Stimulated activated CD4-positive, alpha-beta T cell treated with anti-CD3 and anti-CD28 coated beads, Interleukin-1b, Interleukin-23, amount 100 ng/mL, for 1 hour (primary cell): ENCODE data around the gene NUDCD3.

Experiments
- DNase-seq, 2 donors: peaks; one replicate each; pipeline ENCODE4 v3.0.0-alpha.2; 2020; ENCODE audit warnings: low read depth in 2 of 2

NUDCD3 gene

DNA sequence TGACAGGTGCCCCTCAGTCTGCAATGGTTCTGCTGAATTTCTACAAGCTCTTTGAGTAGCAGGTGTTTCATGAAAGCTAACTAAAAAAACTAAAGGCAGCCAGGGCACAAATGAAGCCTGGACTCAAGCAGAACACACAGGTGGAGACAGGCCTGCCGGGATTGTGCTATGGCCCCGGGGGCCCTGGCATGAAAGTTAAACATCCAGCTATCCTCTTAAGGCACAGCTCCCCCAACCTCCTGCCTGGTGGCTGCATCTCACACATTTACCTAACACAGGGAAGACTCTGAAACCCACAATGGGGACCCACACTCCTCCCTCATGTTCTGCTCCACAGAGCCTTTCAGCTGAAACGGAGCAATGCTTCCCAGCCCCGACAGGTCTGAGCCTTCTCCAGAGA, 88.8 kb downstream of the NUDCD3 start:
- no peak for DNase-seq

DNA sequence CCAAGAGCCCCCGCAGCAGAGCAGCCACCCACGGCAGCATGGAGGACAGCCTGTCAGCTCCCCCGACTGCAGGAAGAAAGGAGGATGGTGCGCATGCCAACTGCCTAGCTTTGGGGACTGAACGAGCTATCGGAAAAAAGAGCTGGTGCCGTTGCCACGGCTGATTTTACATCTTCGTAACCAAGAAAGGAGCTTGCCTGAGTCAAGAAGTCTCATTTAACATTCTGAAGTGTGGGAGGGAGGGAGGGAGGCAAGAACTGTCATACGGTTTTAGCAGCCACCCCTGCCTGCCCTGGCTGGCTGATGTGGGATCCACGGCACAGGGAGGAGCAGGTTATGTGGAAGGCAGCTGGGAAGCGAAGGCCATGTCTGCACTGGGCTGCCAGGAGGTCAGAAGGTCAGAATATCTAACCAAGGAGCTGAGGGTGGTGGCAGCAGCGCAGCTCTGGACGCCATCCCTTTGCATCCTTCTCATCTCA, 90.4 kb downstream of the NUDCD3 start:
- DNase-seq = no peak

DNA sequence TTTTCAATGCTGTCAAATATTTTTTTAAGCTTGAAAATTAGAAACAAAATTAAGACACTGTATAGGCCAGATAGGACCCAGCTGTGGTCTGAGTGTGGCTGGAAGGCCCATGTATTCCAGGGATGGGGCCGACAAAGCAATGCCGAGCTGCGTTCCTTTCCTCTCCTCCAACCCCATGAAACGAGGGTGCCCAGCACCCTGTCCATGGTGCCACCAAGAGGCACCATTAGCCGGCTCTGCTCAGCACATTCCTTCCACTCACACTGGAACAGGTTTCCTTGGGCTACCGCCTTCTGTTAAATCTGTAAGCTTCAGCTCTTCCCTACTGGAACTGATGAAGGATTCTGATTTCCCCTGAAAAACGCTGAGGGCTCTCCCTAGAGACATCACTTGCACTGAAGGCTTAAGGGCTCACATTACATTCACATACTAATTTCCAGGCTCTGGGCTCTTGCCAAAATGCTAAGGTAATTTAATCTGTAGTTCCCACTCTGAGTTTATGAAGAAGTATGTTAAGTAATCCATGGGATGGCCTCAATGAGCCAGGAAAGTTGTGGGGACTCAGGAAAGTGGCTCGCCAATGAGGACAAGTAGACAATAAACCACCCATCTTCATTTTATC, 91.4 kb downstream of the NUDCD3 start:
- no peak for DNase-seq

DNA sequence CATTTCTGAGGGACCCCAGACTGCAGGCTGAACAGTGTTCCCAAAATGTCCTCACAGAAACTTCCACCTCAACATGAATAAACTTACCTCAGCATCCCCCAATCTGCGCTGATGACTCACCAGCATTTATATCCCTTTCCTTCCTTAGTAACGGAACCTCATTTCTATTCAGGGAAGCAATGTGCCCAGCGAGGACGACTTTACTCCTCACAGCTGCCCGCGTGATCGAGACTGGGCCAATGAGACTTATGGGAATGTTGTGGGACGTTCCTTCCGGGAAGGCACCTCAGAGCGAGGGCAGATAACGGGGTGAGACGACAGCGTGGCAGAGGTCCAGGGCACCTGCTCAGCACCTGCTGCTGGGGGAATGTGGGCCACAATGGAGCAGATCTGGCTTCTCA, 91.9 kb downstream of the NUDCD3 start:
- DNase-seq = no peak

DNA sequence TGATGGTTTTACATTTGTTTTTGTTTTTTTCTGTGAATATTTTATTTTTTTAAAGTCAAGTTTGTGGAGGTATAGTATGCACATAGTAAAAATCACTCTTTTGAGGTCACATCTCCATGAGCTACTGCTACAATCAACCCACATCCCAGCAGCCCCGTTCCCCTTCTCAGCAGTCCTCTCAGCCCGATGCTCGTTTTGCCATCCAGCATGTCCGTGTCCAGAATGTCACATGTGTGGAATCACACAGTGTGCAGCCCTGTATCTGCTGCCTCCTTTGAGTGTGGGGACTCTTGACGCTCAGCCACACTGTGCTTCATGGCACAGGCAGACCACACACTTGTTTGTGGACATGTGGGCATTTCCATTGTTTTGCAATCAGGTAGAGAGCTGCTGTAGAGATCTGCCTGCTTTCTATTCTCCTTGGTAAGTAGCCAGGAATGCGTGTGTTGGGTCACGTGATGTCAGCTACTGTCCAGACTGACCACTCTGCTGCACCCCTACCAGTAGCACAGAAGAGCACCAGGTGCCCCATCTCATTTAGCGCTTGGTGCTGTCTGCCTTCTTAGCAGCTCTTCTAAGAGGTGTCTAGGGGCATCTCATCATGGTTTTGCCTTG, 93.4 kb downstream of the NUDCD3 start:
- DNase-seq = no peak

DNA sequence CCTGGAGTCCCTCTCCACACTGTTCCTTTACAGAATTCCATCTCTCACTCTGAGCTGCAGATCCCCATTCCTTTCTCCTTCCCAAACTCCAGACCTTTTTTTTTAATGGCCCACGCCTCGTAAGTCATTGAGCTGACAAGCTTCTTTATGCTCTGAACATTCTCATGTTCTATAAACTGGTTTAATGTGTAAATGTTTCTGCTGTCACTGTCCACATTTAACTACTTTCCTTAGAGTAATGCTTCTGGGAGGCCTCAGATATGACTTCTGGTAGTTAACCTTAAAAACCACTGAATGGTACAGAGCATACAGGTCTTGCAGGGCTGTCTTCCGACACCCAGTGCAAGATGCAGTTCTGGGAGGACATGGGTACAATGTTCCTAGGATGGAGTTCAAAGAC, 94.0 kb downstream of the NUDCD3 start:
- DNase-seq = no peak

DNA sequence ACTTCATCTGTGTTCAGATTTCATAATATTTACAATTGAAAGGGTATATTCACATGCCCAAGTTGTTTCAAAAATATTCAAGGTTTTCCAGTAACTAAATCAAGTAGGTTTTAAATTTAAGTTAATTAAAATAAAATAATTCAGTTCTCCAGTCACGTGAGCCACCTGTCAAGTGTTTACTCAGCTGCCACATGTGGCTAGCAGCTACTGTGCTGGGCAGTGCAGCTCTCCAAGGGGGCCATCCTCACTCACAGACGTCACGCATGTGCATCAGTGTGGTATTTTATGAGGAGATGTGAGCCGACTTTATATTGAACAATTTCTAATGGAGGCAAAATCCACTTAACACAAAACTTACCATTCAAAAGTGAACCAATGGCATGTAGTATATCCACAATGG, 95.4 kb downstream of the NUDCD3 start:
- DNase-seq = no peak

DNA sequence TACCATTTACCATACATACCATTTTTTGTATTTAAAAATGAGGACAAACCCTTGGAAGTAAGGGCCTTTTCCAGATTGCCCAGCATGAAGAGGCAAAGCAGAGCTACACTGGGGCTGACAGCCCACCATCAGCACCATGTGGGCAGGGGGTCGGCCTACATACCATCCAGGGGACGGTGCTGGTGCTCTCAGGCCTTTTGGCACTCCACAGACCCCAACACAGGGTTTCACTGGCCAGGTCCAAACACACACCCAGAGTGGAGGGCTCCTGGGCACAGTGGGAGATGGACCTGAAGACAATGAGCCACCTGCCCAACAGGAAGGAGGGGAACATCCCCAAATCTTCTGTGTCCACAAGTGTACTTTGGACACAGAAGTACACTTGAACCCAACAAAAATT, 95.8 kb downstream of the NUDCD3 start:
- no peak for DNase-seq

DNA sequence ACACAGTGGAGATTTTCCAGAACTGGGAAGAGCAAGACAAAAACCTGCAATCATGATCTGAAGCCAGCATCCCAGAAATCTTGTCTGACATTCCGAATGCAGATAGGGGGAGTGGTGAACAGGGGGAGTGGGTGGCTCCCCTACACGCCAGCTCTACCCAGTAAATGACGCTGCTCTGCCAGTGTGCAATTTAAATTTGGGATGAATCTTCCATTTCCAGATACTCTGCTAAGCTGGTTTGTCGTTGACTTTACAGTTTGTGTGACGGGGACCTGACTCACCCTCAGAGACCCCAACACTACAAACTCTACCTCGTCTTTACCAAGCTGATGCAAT, 96.4 kb downstream of the NUDCD3 start:
- no peak for DNase-seq

DNA sequence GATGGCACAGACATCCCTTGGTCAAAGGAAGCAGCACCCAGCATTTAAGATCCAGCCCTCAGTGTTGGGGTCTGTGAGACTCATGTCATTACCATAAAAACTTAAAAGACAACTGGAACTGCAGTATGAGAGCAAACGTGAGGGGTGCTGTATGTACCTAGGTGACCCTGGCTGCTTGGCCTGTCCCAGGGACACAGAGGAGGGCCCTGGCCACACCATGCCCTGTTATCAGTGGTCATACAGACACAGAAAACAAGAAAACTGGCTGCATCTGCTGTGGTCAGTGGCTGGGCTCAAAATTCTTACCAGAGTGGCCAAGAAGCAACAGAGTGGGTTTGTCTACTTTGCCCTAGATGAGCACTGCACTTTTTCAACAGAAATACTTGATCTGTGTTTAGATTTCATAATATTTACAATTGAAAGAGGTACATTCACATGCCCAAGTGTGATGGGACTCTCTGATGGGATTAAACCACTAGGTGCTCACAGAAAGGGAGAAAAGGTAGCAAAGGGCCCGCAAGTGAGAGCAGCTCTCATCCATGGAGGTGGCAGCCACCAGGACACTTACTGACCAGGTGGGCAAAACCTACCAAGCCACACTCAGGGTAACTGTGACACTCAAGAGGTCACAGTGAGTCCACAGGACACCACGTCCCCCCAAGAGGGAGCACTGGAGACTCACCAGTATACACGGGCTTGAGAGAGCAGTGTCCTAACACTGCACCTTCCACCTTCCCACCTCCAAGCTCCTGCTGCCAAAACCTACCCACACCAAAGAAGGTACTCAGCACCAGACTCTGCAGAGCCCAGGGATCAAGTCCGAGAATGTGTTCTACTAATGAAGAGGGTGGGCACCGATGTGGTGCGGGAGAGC, 97.0 kb downstream of the NUDCD3 start:
- no peak for DNase-seq

DNA sequence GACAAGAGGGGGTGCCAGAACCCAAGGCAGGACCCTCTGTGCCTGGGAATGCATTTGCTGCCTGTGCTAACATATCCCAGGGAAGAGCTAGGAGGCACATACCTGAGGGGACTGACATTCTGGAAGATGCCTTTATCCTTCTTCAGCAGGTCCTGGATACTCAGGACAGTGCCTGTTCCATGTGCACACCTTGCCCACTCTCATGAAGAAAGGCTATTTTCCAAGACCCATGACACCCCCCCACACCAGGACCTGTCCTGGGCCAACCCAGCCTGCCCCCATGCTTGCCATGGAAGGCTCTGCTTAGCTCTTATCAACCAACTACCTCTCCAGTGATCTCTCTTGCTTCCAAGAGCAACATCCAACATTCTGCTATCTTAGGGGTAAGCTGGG, 97.8 kb downstream of the NUDCD3 start:
- no peak for DNase-seq

DNA sequence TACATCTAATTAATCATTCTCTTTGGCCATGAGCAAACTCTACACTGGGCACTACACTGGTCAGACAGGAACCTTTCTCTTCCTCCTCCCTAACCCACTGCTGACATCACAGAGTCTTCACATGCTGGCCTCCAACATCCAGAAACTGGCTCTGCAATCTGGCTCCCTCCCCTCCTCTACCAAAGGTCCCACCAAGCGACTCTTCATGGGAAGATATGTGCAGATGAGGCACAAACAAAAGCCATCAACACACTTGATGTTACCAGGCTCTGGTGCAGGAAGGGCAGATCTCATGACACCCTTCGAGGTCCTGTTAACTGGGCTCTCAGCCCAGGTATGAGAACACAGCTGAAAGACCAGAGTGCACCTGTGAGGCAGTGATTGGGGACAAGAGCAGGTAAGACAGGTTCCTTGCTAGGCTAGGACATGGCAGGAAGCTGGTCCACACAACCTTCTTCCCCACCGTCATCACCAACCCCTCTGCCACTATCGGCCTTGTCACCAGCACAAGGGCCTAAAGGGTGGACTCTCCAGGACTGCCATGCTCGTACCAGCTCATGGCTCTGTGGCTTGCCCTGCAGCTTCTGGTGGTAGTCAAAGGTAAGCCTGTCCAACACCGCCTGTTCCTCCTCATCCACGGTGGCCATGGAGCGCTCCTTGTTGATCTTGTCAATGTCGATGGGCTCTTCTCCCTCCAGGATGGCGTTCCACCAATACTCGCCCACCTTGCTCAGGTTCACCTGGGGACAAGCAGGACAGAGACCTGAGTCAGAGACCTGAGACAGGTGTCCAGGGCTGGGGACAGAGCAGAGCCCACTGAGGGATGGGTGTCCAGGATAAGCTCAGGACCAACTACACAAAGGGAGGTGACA, 98.5 kb downstream of the NUDCD3 start:
- DNase-seq = no peak

DNA sequence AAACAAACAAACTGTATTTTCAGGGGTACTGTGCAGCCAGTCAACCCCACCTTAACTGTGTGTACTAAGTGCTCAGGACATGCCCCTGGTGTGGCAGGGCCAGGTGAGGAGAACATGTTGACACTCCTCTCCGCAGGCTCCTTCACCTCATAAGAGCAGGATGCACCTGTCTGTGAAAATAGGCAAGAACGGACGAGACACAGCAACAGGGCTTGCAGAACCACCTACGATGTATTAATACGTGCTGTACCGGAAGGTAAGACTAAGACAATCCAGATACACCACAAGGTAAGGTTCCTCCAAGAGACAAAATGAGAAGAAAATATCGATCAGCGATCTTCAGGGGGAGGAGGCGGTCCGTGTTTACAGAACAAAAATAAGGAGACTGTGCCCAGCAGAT, 99.3 kb downstream of the NUDCD3 start:
- DNase-seq = no peak

DNA sequence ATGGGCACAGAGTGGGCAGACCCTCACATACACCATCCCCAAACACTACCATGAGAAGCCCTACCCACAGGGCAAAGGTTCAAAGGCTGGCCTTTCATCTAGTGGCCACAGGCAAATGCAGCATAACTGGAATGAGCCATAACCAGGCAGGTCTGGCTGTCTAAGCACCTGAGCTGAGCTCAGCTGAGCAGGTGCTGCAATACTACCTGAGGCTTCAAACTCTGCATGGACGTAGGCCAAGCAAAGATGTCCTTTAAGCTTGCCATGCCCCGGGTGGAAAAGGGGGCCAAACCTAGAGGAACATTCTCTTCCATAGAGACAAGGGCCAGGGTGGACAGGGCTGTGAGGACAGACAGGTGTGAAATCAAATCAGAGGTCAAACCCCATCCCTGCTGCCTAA, 99.8 kb downstream of the NUDCD3 start:
- no peak for DNase-seq

DNA sequence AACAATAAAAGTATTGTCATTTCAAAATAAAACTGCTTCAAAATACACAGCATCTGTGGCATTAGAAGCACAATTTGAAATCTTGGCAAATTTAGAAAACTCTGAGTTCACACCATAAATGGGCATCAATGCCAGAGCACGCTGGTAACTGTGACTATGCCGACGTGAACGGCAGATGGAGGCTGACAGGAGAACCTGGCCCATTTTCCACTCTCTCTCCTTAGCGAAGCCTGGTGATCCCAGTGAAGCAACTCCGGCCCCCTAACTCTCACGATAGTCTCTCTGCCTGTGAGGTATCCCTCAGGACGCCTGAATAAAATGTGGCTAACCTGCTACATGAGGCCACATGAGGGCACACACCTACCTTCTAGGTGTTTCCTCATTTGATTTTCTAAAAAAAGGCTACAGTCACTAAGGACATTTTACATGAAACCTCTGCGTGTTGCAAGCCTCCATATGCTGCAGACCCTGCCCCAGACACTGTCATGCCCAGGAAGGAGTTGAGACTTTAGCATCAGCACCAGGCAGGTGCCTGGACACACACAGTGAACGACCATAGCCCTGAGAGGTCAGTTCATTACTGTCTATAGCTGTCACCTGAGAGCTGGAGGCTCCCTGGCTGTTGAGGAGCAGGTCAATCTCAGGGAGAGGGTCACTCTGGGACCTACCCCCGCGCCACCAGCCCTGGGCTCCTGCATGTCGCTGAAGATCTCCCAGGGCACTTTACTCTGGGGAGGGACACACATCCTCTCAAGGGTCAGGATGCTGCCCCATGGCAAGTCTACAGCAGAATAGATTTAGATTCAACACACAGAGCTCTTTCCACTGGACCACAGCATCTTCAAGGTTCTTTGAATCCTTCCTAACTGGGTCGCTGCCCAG, 102.1 kb downstream of the NUDCD3 start:
- no peak for DNase-seq

DNA sequence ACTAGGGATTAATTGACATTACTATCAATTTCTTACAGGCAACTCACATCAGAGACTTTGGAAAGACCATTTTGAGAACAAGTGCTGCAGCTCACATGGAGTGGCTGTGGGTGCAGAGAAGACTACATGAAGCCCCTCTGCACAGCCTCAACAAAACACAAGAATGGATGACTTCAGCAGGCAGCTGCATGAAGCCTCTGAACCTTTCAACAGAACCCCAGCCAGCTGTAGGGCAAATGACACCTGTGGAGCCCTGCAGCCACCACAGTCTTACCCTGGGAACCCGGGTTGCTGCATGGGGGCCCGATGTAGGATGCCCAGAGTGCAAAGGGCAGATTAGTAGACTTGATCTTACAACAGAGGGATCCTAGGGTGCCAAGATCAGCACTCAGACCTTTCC, 103.1 kb downstream of the NUDCD3 start:
- no peak for DNase-seq

DNA sequence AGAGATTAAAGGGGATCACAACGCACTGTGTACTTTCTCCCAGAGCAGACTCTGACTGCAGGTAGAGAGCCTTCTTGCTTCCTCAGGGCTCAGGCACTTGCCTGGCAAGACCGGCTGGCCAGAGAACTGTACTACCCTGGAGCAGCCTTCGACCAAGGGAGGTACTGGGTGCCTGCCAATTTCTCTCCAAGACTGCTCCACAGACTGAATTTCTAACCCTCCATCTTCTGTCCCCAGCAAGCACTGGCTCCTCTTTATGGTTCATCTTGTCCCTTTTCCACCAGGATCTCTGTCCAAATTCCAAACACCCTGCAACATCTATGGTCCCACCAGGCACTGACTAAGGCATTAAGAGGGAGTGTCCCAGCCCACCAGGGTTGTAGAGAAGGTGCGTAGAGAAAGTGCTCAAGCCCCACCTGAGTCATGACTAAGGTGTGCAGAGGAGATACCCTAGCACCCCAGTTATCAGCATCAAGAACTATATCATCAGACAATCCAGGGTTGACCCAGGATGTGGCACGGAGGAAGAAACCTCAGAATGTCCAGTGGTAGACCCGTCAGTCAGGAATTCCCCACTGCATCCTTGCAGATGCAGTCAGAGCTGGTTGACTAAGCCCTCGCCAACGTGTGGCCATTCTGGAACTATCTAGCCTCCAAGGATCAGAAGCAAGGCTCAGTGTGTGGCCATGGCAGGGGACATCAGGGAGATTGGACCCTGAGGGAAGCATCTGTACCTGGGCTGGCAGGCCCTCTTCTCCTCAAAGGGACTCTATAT, 104.1 kb downstream of the NUDCD3 start:
- DNase-seq = no peak

DNA sequence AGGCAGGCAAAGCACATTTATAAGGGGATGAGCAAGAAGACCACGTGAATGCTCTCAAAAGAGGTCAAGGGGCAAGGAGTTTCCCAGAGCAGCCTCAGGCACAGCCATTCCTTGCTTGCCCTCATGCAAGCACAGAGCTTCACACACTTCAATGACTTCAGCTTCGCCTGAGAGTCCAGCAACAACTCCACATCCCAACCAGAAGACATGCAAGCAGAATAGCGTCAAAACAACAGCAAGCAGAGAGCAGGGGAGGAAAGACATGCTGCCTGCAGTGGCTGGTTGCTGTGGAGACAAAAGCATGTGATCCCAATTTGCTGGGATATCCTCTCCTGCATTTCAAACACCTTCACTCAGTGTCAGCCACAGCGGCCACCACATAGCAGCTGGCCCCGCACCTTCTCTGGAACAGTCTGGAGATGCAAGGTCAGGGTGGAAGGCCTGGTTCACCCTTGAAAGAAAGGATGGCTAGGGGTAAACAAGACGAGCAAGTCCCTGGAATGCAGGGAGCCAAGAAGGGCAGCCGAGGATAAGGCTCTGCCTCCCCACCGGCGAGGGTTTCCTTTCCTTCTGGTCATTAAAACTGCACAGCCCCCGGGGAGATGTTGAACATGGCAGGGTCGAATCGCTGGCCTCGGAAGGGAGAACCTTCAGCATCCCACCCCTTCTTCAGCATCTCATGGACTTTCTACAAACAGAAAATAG, 104.9 kb downstream of the NUDCD3 start:
- DNase-seq = no peak

DNA sequence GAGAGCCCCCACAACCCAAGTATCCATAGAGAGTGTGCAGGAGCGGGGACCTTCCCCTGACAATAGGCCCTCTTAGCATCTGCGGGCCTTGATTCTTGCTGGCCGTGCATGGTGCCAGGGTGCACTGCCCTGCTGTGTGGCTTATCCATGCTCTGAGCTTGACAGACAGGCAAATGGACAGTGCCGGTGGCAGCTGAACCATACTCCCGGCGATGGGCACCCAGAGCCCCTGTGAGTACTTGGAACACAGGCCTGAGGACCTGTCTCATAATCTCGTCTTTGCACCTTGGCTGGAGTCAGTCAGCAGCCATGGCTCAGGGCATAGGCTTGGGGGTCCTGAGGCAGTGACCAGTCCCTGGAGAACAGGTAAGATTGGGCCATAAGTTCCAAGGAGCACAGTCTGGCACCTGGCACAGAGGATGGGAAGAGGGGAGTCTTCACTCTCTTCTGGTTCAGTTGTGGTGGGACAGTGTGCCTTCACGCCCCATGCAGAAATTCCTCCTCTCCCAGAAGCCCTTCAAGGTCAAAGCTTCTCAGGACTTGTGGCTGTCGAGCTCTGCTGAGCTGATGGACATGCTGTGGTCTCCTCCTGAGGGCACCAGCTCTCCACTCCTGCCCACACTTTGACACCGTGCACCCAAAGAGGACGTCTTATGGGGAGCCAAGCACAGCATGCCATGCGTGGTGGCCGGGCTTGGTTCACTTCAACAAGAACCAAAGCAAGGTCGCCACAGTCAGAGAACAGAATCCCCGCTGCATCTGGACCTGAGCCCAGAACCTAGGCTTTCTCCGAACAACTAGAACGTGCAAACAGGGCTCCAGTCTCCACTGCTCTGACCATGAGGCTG, 105.6 kb downstream of the NUDCD3 start:
- DNase-seq = no peak
